BJ (cell line): Measurements from ENCODE around the gene RCOR2. TPM values are rescaled to one million over a fixed set of nuclear protein-coding genes. Genes with fewer than 3 reads are reported as not detected.
A peak's percentile ranks its signal among the peaks of the same experiment; 100 is the strongest.

Experiments used
- CTCF ChIA-PET: fragments of 350-600 bp; formaldehyde crosslinking; extraction: SDS; loops from one replicate; lab custom pipeline; 2021; ENCODE audit warnings: antibody characterized with exemption, inconsistent platforms; lab: Yijun Ruan, JAX
- POLR2A ChIA-PET: fragments of 300-600 bp; sonication (Branson Sonifier 250); formaldehyde crosslinking; extraction: SDS; loops from one replicate; lab custom pipeline; 2021; ENCODE audit warnings: antibody characterized with exemption; lab: Charles Lee
- DNase-seq: peaks from one replicate; pipeline ENCODE4 v3.0.0-alpha.2; 2011; ENCODE audit warnings: low read depth
- H3K27me3 ChIP-seq: 2 replicates; pipeline ENCODE4 v1.6.0; 2011; ENCODE audit warnings: low read length; ENCODE audit not compliant: control insufficient read depth, insufficient read depth
- H3K36me3 ChIP-seq: 2 replicates; pipeline ENCODE4 v1.5.1; 2011; ENCODE audit warnings: low read length; ENCODE audit not compliant: control insufficient read depth, insufficient read depth
- H3K4me3 ChIP-seq: 2 replicates; pipeline ENCODE4 v1.5.1; 2011; ENCODE audit warnings: low read depth, mild to moderate bottlenecking, control low read depth, low read length
- CTCF ChIP-seq: IDR thresholded peaks from 2 replicates; pipeline ENCODE4 v1.5.1; 2011; ENCODE audit warnings: low read depth, mild to moderate bottlenecking, control low read depth, inconsistent platforms, low read length, moderate library complexity; ENCODE audit not compliant: insufficient read depth
- polyA plus RNA-seq: library from polyadenylated mRNA; depleted of rRNA; stranded (reverse); fragments of >200 nt; gene quantifications from 2 replicates; pipeline ENCODE4 v1.2.3, GENCODE V29; 2011

The RCOR2 gene
- polyA plus RNA-seq, 1 experiment, result 2.5 TPM

GRCh38 chr11:63937713-63938478, 20.9 kb upstream of the RCOR2 start:
- no peak for TF ChIP-seq CTCF
- POLR2A ChIA-PET, result no interaction called here
- H3K27me3 ChIP-seq, result no peaks in the 10 kb centered on the region
- H3K36me3 ChIP-seq, result no peaks in the 10 kb centered on the region; the same call in 1 of the 2 replicates
- H3K4me3 ChIP-seq, result peak overlapping the region; percentile 99
- no peak for DNase-seq
- CTCF ChIA-PET, result interaction anchor here (0.8 to 2.0 kb wide), 2 partner anchors 17 to 101 kb away, joined by 4 to 10 read pairs; no protein-coding TSS in a partner anchor

GRCh38 chr11:63933459-63933858, 16.5 kb upstream of the RCOR2 start:
- Histone ChIP-seq H3K4me3 (no peak overlapping the region), H3K27me3 (no peaks in the 10 kb centered on the region), H3K36me3 (no peaks in the 10 kb centered on the region)
- ChIA-PET POLR2A (no interaction called here), CTCF (interaction anchor here (0.7 to 1.4 kb wide), 4 partner anchors 12 to 97 kb away, joined by 3 to 5 read pairs (median 4); no protein-coding TSS in a partner anchor)
- TF ChIP-seq CTCF, result no peak
- no peak for DNase-seq

GRCh38 chr11:63931876-63932275, 14.9 kb upstream of the RCOR2 start:
- DNase-seq, result no peak
- Histone ChIP-seq H3K27me3 (no peaks in the 10 kb centered on the region), H3K4me3 (no peak overlapping the region), H3K36me3 (no peaks in the 10 kb centered on the region)
- TF ChIP-seq CTCF, result no peak
- ChIA-PET POLR2A (no interaction called here), CTCF (interaction anchor here (1.4 kb wide), 1 partner anchor 49 kb away, joined by 3 read pairs; no protein-coding TSS in a partner anchor)

- DNase-seq, result no peak
- no peak for TF ChIP-seq CTCF
- CTCF ChIA-PET, result interaction anchor here (0.7 to 2.5 kb wide), 5 partner anchors 10 to 59 kb away, joined by 3 to 11 read pairs (median 3); no protein-coding TSS in a partner anchor
- H3K27me3 ChIP-seq, result no peaks in the 10 kb centered on the region
- H3K4me3 ChIP-seq, result no peak overlapping the region
- H3K36me3 ChIP-seq, result no peaks in the 10 kb centered on the region
- POLR2A ChIA-PET, result no interaction called here
Observed at GRCh38 chr11:63931045-63931444, 14.1 kb upstream of the RCOR2 start.

GRCh38 chr11:63929616-63930015, 12.7 kb upstream of the RCOR2 start:
- CTCF ChIA-PET, result interaction anchor here (1.4 to 2.5 kb wide), 2 partner anchors 9 to 12 kb away, joined by 3 to 11 read pairs; no protein-coding TSS in a partner anchor
- no peaks in the 10 kb centered on the region for H3K36me3 ChIP-seq
- H3K4me3 ChIP-seq, result no peak overlapping the region
- no peak for DNase-seq
- no peaks in the 10 kb centered on the region for H3K27me3 ChIP-seq
- POLR2A ChIA-PET, result no interaction called here
- no peak for TF ChIP-seq CTCF
